PFSK-1 (cell line): Measurements from ENCODE around the gene PPP1R1B.

Source experiments
- FOXP2 ChIP-seq: optimal IDR thresholded peaks from 2 replicates; pipeline ENCODE3; 2011; ENCODE audit warnings: borderline replicate concordance, control low read depth, inconsistent platforms; ENCODE audit not compliant: insufficient read depth; ENCODE audit errors: extremely low read length, extremely low read depth
- POLR2AphosphoS5 ChIP-seq: IDR thresholded peaks from 2 replicates; pipeline ENCODE4 v1.6.1; 2012; ENCODE audit warnings: low read depth, mild to moderate bottlenecking, control low read depth, low read length, moderate library complexity
- REST ChIP-seq, 2 experiments: IDR thresholded peaks; 2 replicates each; pipeline versions ENCODE4 v1.6.1 to v1.8.0; 2011 to 2012; ENCODE audit warnings: low read depth in 2 of 2, low read length in 2 of 2, control low read depth in 1 of 2, inconsistent platforms in 1 of 2, mild to moderate bottlenecking in 1 of 2, moderate library complexity in 1 of 2; ENCODE audit not compliant: insufficient read depth in 1 of 2
- SIN3A ChIP-seq: IDR thresholded peaks from 2 replicates; pipeline ENCODE4 v1.6.1; 2012; ENCODE audit warnings: mild to moderate bottlenecking, low read length, moderate library complexity, borderline replicate concordance; ENCODE audit not compliant: insufficient read depth
- TAF1 ChIP-seq: IDR thresholded peaks from 2 replicates; pipeline ENCODE4 v1.6.1; 2012; ENCODE audit warnings: low read length, control low read depth, borderline replicate concordance; ENCODE audit not compliant: insufficient read depth

The PPP1R1B gene

GRCh38 chr17:39664581-39665561 is 38.1 kb downstream of the PPP1R1B start, which contains the start of gene TCAP:
Gene TCAP (plus strand): TSS chr17:39665349. CDS start chr17:39665360, 11 bp downstream.
- TF ChIP-seq REST (IDR thresholded peaks at IDR 0.05; ENCODE audit: insufficient read depth in 1 of 2, low read depth in 2 of 2, low read length in 2 of 2), result no peak
- no peak for TF ChIP-seq FOXP2
- TF ChIP-seq TAF1, result no peak
- no peak for TF ChIP-seq SIN3A
- no peak for TF ChIP-seq POLR2AphosphoS5

DNA sequence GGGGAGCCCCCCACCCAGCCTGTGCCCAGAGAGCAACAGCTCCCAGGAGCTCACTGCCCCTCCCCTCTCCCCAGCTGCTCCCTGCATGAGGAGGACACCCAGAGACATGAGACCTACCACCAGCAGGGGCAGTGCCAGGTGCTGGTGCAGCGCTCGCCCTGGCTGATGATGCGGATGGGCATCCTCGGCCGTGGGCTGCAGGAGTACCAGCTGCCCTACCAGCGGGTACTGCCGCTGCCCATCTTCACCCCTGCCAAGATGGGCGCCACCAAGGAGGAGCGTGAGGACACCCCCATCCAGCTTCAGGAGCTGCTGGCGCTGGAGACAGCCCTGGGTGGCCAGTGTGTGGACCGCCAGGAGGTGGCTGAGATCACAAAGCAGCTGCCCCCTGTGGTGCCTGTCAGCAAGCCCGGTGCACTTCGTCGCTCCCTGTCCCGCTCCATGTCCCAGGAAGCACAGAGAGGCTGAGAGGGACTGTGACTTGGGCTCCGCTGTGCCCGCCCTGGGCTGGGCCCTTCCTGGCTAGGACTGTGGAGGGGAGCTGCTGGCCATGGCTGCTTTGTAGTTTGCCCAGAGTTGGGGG is 39.0 kb downstream of the PPP1R1B start:
- TF ChIP-seq POLR2AphosphoS5 (no peak), SIN3A (no peak), FOXP2 (no peak), REST (IDR thresholded peaks at IDR 0.05; ENCODE audit: insufficient read depth in 1 of 2, low read depth in 2 of 2, low read length in 2 of 2) (no peak), TAF1 (no peak)

- TF ChIP-seq FOXP2 (no peak), SIN3A (no peak), POLR2AphosphoS5 (no peak), TAF1 (no peak), REST (IDR thresholded peaks at IDR 0.05; ENCODE audit: insufficient read depth in 1 of 2, low read depth in 2 of 2, low read length in 2 of 2) (no peak)
Observed at GRCh38 chr17:39666231-39666600, 39.5 kb downstream of the PPP1R1B start.

DNA sequence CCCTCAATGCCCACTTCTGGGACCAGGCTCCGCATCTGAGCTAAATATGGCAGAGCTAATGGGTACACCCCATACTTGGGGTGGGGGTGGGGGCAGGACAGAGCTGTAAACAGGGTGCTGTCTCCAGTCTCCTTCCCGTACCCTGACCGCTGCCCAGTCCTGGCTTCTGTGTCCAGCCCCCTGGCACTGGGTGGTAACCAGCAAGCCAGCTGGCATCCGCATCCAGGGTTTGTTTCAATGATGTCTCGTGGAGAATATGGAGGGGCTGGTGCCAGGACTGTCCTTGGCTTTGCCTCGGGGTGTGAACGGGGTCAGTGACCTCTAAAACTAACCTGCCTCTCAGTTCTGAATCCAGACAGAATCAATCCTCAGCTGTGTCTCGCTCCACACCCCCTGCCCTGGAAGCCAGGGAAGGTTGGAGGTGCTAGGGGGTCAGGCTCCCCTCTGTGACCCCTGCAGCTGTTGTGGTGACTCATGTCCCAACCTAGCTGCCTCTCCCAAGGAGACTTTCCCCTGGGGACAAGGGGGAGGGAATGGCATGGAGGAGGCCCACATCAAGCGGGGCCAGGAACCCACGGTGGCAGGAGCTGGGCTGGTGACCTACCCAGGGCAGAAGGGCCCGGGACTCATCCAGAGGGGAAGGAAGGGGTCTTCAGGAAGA is 40.0 kb downstream of the PPP1R1B start:
- TF ChIP-seq SIN3A (no peak), FOXP2 (no peak), POLR2AphosphoS5 (no peak), REST (IDR thresholded peaks at IDR 0.05; ENCODE audit: insufficient read depth in 1 of 2, low read depth in 2 of 2, low read length in 2 of 2) (no peak), TAF1 (no peak)
